Loucy (cell line): ENCODE data around the gene ZNF282.
"Not testable (repeated sequence)": the region's sequence is repeated elsewhere in the genome, so short reads cannot be mapped to it uniquely, and the experiment has no call there.

Experiments used
- H2AFZ ChIP-seq: fragments of 200-600 bp; sonication (generic); 2 replicates; pipeline ENCODE4 v1.6.0; 2016; ENCODE audit warnings: antibody characterized with exemption, mild to moderate bottlenecking, low read length, moderate library complexity
- H3F3A ChIP-seq: fragments of 200-600 bp; 2 replicates; pipeline ENCODE4 v1.6.0; 2016; ENCODE audit warnings: antibody characterized with exemption, low read depth, mild to moderate bottlenecking
- H3K27me3 ChIP-seq: fragments of 200-600 bp; sonication (generic); 2 replicates; pipeline ENCODE4 v1.6.1; 2014; ENCODE audit warnings: low read length, mild to moderate bottlenecking; ENCODE audit not compliant: insufficient read depth, poor library complexity, severe bottlenecking
- H3K36me3 ChIP-seq: fragments of 200-600 bp; sonication (generic); 2 replicates; pipeline ENCODE4 v1.6.1; 2016; ENCODE audit warnings: low read length; ENCODE audit not compliant: insufficient read depth
- H3K4me1 ChIP-seq: fragments of 200-600 bp; sonication (generic); 2 replicates; pipeline ENCODE4 v1.5.1; 2014; ENCODE audit warnings: low read length, mild to moderate bottlenecking; ENCODE audit not compliant: insufficient read depth, poor library complexity, severe bottlenecking
- H3K4me2 ChIP-seq: fragments of 200-600 bp; sonication (generic); 2 replicates; pipeline ENCODE4 v1.6.0; 2014; ENCODE audit warnings: antibody characterized with exemption, low read length, low read depth, mild to moderate bottlenecking; ENCODE audit not compliant: poor library complexity, severe bottlenecking
- H3K4me3 ChIP-seq: fragments of 200-600 bp; sonication (generic); 2 replicates; pipeline ENCODE4 v1.5.1; 2014; ENCODE audit warnings: low read length, mild to moderate bottlenecking, mixed read lengths; ENCODE audit not compliant: poor library complexity, severe bottlenecking
- H3K79me2 ChIP-seq: fragments of 200-600 bp; sonication (generic); 2 replicates; pipeline ENCODE4 v1.6.1; 2014; ENCODE audit warnings: low read length; ENCODE audit not compliant: insufficient read depth
- H3K9ac ChIP-seq: fragments of 200-600 bp; sonication (generic); 2 replicates; pipeline ENCODE4 v1.6.0; 2014; ENCODE audit warnings: mild to moderate bottlenecking, low read depth, low read length, moderate library complexity; ENCODE audit not compliant: poor library complexity, severe bottlenecking
- H3K9me2 ChIP-seq: fragments of 200-600 bp; sonication (generic); replicated peaks from 2 replicates; pipeline ENCODE4 v1.6.1; 2016; ENCODE audit warnings: low read depth, low read length, mixed read lengths
- H3K9me3 ChIP-seq: fragments of 200-600 bp; sonication (generic); 2 replicates; pipeline ENCODE4 v1.6.1; 2014; ENCODE audit warnings: mild to moderate bottlenecking, antibody characterized with exemption, low read length, low read depth; ENCODE audit not compliant: insufficient read depth
- H4K20me1 ChIP-seq: fragments of 200-600 bp; sonication (generic); 2 replicates; pipeline ENCODE4 v1.6.0; 2014; ENCODE audit warnings: antibody characterized with exemption, low read length, mild to moderate bottlenecking; ENCODE audit not compliant: insufficient read depth, poor library complexity, severe bottlenecking
- CTCF ChIP-seq: fragments of 200-600 bp; sonication (generic); conservative IDR thresholded peaks from 2 replicates; pipeline ENCODE4 v1.5.1; 2014; ENCODE audit warnings: mild to moderate bottlenecking, antibody characterized with exemption, low read length
- EZH2phosphoT487 ChIP-seq: fragments of 200-600 bp; IDR thresholded peaks from 2 replicates; pipeline ENCODE4 v1.6.1; 2018; ENCODE audit warnings: antibody characterized with exemption, mild to moderate bottlenecking, moderate library complexity, borderline replicate concordance

Gene ZNF282

GRCh38 chr7:149229526-149229925, 34.2 kb downstream of the ZNF282 start:
- Histone ChIP-seq H3K9me3 (no peaks in the 10 kb centered on the region), H4K20me1 (no peaks in the 10 kb centered on the region), H3K4me2 (no peak overlapping the region), H3K27me3 (no peaks in the 10 kb centered on the region), H2AFZ (no peak overlapping the region), H3K9me2 (no peaks in the 10 kb centered on the region), H3K4me3 (no peak overlapping the region), H3F3A (no peaks in the 10 kb centered on the region), H3K79me2 (no peaks in the 10 kb centered on the region), H3K9ac (no peak overlapping the region), H3K36me3 (peaks cover 17% of the 10 kb centered on the region; the same call in 1 of the 2 replicates), H3K4me1 (no peaks in the 10 kb centered on the region)
- TF ChIP-seq CTCF: no peak
- no peak for TF ChIP-seq EZH2phosphoT487

- Histone ChIP-seq H3F3A (no peaks in the 10 kb centered on the region), H3K4me2 (no peak overlapping the region), H3K9me2 (no peaks in the 10 kb centered on the region), H3K79me2 (no peaks in the 10 kb centered on the region), H4K20me1 (no peaks in the 10 kb centered on the region), H2AFZ (no peak overlapping the region), H3K27me3 (no peaks in the 10 kb centered on the region), H3K9me3 (no peaks in the 10 kb centered on the region), H3K36me3 (no peaks in the 10 kb centered on the region), H3K4me3 (no peak overlapping the region), H3K4me1 (no peaks in the 10 kb centered on the region), H3K9ac (no peak overlapping the region)
- TF ChIP-seq EZH2phosphoT487 (no peak), CTCF (no peak)
These were observed 37.0 kb downstream of the ZNF282 start for GRCh38 chr7:149232362-149232761.

- not testable (repeated sequence) for H3K27me3 ChIP-seq, H3K9ac ChIP-seq, H3K36me3 ChIP-seq, H3K79me2 ChIP-seq, H3K9me2 ChIP-seq, H3K9me3 ChIP-seq, H2AFZ ChIP-seq, H3K4me1 ChIP-seq, H4K20me1 ChIP-seq, H3K4me2 ChIP-seq, H3F3A ChIP-seq, H3K4me3 ChIP-seq
These were observed 38.4 kb downstream of the ZNF282 start for GRCh38 chr7:149233655-149234204.

- Histone ChIP-seq H3K9me3 (0 out of 2 replicates have a peak, but pooled peaks cover 3% of the 10 kb centered on the region), H4K20me1 (peaks cover 8% of the 10 kb centered on the region), H3K27me3 (no peaks in the 10 kb centered on the region), H2AFZ (no peak overlapping the region), H3K4me3 (no peak overlapping the region), H3K9me2 (no peaks in the 10 kb centered on the region), H3F3A (no peaks in the 10 kb centered on the region), H3K36me3 (no peaks in the 10 kb centered on the region), H3K4me2 (no peak overlapping the region), H3K9ac (no peak overlapping the region), H3K4me1 (peaks cover 16% of the 10 kb centered on the region), H3K79me2 (peaks cover 31% of the 10 kb centered on the region)
- TF ChIP-seq CTCF (no peak), EZH2phosphoT487 (no peak)
These were observed 42.2 kb downstream of the ZNF282 start for GRCh38 chr7:149237502-149237901.
